CD4-positive, alpha-beta T cell treated with Interferon alpha-2 for 1 hour (primary cell): ENCODE measurements around the gene EYA2.

ENCODE experiments used
- DNase-seq, 2 donors: peaks; one replicate each; pipeline ENCODE4 v3.0.0-alpha.2; 2020 to 2022

Gene EYA2

DNA sequence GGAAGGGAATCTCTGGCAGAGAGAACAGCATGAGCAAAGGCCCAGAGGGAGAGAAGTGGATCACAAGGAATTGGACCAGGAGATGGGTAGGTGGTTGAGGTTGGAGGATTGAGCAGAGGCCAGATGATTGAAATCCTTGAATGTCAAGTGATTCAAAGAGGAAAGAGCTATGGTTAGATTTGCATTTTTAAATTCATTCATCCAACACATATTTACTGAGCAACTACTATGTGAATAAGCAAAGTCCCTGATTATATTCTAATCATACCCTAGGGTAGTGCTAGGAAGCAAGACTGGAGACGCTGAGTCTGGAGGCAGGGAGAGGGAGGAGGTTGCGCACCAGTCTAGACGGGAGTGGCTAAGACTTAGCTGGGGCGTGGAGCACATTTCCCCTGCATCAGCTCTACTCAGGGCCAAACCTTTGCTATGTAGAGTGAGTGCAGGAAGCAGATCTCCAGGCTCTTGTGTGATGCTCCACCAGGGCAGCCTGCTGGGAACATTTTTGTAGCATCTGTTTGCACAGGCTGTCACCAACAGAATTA is 40.2 kb downstream of the EYA2 start:
- no peak for DNase-seq

DNA sequence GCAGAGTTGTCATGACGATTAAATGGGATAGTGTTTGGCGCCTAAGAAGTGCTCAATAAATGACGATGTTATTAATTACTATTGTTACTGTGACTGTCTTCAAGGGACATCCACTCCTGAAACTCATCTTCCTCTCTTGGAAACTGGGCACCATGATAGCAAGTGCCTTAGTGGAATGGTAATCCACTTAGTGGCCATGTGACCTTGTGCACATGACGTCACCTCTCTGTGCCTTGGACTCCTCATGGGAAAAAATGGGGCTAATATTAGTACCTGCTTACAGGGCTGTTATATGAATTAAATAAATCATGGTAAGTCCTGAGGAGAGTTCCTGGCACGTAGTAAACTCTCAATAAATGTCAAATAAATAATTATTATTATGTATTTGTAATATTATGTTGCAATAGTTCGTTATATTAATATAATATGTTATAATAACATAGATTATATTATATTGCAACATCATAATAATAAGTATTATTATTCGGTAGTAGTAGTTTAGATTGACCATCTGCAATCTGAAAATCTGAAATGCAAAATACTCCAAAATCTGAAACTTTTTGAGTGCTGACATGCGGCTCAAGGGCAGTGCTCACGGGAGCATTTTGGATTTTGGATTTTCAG is 40.9 kb downstream of the EYA2 start:
- DNase-seq, result no peak

DNA sequence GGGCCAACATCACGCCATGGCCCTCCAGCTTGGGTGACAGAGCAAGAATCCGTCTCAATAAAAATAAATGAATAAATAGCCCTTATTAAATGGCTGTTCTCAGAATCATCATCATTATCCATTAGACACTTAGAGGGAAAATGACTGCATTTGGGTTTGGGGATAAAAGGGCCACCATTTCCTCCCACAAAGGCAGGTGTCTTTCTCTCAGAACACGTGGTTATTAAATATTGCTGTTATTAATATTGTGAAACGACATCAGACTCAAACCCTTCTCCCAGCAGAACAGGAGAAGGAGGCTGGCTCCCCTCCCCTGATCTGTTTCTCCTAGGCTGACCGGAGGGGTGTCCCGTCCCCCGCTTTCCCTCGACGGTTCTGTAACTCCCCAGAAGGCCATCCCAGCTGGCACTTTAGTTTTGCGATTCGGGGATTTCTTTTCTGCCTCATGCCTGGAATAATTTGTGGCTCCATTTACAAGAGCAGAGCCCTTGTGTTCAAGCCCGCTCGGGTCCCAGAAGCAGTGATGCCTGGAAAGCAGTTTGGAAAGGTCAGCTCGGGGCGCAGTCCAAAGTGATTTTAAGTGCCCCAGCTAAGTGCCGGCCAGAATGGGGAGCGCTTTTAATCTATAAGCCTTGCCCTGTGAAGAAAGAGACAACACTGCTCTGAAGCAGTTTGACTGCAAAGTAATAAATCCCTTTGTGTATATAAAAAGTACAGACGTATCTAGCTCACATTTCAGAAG is 41.9 kb downstream of the EYA2 start:
- no peak for DNase-seq

DNA sequence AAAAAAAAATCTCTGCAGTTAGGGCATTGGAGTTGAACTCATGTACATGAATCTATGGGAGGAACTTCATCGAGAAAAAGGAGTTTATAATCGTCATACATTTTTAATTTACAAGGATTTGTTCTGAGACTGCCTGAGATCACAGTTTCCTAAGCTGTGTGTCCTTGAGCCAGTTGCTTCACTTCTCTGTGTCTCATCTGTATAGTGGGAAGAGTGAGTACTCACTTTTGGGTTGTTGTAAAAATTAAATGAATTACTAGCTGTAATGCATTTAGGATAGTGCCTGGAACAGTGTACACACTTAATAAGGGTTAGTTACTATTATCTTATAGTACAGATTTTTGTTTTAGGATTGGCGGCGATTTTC is 42.5 kb downstream of the EYA2 start:
- DNase-seq, result no peak

DNA sequence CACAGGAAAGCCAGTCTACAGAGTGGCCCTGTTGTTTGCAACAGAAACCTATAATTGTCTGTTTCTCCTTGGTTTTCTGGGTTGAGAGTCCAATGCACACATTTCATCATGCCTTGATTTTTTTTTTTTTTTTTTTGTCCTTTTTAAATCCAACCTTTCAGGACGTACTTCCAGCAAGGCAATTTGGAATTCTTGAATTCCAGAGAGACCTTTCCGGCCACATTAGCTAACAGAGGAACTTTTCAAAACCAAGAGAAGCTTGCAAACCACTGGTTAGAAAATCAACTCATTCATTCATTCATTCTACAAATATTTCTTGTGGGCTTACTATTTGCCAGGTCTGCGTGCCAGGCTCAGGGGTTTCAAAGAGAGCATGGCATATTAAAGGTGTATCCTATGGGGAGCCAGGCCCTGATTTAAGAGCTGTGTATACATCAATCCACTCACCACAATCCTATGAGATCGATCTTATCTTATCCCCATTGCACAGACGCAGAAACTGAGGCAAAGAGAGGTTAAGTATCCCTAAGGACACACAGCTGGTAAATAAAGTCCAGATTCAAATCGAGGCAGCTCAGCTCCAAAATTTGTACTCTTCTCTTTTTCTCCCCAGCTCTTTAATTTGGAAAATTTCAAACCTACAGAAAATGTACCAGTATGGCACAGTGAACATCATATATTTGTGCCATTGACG is 43.0 kb downstream of the EYA2 start:
- no peak for DNase-seq

DNA sequence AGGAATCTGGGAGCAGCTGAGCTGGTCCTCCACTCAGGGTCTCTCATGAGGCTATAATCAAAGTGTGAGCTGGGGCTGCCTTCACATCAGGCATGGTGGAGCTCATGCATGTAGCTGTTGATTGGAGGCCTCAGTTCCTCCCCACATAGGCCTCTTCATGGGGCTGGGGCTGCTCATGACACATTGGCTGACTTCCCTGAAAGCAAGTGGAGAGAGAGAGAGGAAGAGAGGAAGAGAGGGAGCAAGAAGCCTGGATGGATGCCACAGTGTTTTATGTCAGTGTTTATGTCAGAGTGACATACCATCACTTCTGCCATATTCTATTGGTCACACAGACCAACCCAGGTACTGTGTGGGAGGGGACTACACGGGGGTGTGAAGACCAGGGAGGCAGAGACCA is 43.8 kb downstream of the EYA2 start:
- no peak for DNase-seq

DNA sequence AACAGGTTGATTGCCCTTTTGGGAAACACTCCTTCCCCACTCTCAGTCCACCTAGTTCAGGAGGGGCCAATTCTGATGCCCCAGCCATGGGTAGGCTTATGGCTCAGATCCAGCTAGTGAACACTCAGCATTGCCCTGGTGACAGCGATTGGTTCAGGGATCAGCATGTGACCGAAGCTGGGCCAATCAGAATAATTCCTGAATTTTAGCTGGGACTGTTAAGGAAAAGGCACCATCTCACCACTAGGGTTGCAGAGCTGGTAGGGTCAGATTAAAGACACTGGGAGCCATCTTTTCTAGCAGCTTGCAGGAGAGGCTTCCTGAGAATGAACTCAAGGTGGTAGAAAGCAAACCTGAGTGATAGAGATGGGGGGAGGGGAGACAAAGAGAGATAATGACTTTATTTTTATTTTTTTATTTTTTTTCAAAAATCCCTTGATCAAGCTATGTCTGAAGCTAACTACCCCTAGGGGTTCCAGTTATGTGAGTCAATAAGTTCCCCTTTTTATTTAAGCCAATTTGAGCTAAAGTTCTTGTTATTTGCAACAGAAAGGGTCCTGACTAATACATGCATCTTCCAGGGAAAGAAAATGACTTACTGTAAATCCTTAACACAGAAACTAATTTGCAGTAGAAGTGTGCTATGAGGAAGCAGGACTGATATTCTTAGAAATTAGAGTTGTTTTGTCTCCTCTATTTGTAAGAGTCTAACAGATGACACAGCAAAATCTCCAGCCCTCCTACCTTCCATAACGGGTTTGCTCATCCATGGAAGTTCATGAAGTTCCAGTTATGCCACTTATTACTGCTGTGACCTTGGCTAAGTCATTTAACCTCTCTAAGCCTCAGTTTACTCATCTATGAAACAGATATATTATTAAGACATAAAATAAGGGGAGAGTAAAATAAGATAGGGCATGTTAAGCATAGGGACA is 44.7 kb downstream of the EYA2 start:
- no peak for DNase-seq

DNA sequence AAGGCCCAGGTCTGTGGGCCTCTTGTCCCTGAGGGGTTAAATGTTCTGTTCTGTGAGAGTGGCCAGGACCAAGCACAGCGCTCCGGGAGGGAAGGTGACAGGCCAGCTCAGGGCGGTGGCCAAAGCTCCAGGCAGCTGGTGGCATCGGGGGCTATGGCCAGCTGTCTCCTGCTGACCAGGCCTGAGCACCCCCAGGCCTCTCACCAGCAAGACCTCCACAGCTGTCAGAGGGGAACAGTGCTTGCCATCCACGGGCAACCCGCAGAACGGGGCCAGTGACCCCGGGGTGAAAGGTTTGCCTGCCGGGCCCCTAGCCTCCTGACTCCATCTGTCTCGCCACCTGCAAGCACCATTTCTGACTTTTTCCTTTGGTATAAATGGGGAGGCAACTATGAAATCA is 46.0 kb downstream of the EYA2 start:
- DNase-seq, result no peak

DNA sequence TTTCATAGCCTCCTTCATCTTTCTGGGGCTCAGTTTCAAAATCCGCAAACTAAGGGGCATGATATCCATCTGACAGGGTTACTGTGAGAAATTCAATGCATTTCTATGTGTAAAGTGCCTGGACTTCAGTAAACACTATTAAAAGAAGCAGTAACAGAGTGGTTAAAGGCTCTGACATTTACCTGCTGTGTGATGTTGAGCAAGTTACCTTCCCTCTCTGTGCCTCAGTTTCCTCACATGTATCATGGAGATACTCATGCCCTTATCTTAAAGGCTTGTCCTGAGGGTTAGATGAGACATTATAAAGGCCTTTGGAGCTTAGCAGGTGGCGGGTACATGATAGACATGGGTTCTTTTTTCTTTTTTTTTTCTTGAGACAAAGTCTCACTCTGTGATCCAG is 46.8 kb downstream of the EYA2 start:
- no peak for DNase-seq

DNA sequence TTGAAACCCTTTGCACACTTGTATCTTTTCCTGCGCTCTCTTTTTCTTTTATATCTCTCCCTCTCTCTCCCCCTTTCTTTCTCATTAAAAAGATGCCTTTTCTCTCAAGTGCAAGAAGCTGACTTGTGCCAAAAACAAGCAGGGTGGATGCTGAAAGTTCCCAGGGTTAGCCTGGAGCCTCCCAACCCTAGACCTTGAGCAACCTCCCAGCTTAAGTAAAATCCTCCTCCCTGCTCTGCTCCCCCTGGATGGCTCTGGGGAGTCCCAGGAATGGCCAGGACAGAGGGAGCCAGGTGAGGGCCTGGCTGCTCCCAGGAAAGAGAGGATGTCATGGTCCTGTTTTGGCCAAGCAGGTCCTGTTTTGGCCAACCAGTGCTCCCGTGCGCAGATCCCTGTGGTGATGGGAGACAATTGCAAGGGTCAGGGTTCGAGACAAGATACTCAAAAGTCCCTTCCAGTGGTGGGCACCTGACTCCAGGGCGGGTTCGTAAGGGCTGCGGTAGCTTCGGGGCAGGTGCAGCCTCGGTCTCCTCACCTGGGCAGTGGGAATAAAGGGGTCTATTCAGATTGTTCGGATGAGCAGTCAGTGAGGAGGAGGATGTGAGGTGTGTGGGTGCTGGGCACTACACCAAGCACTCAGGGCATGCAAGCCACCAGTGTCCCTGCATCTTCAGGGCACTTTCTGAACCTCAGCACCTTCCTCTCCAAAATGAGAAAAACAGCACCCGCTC is 49.4 kb downstream of the EYA2 start:
- DNase-seq, result no peak

DNA sequence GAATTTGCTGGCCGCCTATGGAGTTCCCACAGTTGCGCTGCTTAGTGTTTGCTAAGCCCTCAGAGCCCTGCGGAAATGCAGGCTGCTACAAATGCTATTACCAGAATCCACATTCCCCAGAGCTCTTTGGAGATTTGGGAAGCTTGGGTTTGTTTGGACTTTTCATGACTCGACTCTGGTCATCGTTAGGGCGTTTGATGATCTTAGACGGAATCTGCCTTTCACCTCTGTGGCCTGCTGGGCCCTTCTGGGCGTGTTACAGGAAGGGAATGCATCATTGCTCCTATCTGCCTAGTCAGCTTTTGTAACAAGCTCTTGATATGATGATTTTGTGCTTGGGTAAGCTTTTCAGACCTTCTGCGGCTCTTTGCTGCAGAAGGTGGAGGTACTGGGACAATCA is 50.8 kb downstream of the EYA2 start:
- no peak for DNase-seq

DNA sequence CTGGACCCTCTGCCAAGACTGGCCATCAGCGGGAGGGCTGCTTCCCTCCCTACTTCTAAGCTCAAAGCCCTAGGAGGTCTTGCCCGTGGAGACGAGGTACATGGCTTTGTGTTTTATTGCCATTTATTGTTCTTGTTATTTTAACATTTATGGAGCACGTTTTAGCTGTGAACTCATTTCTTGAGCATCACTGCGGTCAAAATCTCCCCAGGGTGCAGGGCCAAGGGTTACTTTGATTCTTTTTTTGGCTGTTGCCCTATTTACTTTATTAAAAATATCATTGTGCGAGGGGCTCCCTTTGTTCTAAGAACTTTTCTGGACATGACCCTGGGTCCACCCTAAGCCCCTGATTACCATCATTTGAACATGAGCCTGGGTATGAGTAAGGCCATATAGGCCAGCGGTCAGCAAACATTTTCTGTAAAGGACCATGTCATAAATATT is 51.6 kb downstream of the EYA2 start:
- DNase-seq, result no peak

DNA sequence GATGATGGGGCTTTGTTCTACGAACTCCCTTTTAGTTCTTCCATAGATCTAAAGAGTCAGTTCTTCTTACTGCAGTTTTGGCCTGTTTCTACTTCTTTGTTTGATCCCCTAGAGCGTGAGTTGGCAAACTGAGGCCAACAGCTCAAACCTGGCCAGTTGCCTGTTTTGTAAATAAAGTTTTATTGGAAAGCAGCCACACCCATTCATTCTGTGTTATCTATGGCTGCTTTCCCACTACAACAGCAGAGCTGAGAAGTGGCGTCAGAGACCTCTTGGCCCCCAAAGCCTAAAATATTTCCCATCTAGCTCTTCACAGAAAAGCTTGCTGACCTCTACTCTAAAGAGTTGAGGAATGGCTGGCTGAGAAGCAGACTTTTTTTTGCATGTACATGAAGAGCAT is 52.2 kb downstream of the EYA2 start:
- no peak for DNase-seq

DNA sequence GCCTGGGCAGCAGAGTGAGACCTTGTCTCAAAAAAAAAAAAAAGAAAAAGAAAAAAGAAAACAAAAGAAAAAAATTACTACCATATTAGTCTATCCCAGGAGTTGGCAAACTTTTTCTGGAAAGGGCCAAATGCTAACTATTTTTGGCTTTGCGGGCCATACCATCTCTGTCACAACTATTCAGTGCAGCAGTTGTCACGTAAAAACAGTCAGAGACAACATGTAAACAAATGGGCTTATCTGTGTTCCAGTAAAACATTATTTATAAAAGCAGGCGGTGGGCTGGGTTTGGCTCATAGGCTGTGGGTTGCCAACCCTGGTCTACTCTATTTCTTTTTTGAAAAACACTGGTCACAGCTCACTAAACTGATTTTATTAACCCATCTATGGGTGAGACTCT is 53.4 kb downstream of the EYA2 start:
- no peak for DNase-seq

DNA sequence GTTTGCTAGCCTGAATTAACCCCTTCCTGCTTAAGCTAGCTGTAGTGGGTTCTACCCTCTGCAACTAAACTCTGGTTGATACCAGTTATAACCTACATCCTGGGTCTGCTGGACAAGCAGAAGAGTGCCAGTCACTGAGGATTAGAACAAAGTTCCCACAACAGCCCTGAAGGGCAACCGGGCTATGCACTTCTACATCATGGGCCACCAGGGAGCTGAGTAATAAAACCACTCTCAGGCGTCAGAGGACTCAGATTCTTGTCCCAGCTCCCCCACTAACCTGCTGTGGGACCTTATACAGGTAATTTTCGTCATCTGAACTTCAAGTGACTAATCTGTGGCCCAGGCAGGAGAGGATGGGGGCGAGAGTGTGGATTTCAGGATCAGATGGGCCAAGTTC is 56.8 kb downstream of the EYA2 start:
- DNase-seq, result no peak

DNA sequence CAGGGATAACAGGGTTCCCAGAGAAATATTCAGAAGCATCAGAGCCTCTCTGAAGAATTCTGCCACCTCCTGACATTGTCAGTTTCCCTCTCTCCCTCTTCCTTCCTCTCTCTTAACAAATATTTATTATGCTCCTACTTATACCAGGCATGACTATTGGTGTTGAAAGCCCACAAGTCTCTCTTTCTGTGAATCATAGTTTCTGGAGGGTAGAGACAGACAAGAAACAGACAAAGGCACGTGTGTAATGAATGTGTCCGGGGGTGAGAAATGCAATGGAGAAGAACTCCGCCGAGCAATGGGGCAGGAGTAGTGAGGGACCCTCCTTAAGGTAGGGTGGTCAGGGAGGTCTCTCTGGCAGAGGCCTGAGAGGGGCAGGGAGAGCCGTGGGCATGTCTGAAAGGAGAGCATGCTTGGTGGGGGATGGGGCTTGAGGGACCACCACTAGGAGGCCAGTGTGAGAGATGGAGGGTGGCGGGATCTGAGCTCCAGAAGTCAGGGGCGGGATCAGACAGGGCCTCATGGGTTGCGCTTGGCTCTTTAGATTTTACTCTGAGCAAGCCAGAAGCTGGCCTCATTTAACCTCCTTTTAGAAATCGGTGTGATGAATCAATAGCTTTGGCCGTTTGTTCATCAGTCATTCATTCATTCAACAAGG is 57.3 kb downstream of the EYA2 start:
- no peak for DNase-seq

DNA sequence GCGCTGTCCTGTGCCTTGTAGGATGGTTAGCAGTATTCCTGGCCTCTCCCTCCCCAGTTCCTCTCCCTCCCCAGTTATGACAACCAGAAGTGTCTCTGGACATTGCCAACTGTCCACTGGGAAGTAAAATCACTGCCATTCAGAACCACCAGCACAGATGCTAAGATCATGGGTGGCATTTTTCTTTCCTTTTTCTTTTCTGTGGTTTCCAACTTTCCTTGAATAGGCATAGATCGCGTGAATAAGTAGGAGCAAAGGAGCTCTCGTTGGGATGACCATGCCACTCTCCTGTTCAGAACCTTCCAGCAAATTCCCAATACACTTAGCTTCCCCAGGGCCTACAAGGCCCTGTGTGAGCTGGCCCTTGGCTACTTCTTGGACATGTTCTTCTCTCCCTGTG is 59.0 kb downstream of the EYA2 start:
- DNase-seq, result no peak

DNA sequence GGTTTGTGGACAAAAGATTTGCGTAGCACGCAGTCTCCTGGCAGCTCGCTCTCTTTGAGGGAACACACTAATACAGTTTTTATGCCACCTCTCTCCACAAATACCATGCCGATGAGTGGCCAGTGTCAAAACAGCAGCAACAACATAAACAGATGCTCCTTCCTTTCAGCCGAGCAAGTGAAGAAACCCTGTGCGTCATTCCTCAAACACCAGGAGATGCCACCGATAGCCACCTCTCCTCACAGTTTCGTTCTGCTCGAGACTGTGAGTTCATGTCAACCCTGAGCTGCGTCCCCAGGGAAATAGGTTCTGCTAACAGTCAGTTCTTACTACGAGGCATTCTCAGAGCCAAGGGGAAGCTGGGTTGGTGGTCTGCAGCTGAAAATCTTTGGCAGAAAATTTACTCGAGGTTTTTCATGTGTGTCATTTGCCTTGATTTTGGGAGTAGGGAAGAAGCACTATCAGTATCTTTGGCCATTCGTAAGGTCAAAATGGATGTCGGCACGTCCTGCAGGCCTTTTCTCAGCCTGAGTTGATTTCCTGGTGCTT is 59.9 kb downstream of the EYA2 start:
- DNase-seq, result no peak

DNA sequence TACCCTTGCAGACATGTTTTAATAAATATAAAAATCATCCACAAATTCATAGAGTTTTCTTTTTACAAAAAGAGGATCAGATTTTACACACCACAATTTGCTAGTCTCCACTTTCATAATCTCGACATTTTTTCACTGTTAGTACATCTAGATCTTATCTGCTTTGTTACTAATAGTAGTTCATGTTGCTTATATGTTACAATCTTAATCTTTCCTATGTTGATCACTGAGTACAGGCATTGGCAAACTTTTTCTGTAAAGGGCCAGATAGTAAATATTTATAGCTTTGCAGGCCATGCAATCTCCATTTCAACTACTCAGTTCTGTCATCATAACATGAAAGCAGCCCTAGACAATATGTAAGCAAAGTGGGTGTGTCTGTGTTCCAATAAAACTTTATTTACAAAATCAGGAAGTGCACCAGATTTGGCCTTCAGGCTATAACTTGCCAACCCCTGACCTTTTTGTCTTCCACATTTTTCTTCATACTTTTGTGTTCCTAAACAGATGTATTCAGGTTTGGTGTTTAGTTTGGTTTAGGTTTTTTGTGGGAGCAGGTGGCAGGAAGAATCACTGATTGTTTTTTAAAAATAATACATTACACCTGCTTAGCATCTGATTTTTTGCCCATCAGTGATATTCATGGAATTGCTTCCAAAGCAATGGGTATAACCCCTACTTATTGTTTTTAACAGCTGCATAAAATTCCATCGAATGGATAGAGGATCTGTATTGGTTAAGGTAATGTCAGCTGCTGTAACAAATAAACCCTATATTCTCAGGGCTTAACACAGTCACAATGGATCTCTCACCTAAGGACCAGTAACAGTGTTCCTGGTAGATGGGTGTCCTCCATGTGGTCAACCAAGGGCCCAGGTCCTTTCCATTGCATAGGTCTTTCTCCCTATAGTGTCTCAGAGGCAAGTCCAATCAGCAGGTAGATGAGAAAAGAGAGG is 61.2 kb downstream of the EYA2 start:
- DNase-seq, result no peak

DNA sequence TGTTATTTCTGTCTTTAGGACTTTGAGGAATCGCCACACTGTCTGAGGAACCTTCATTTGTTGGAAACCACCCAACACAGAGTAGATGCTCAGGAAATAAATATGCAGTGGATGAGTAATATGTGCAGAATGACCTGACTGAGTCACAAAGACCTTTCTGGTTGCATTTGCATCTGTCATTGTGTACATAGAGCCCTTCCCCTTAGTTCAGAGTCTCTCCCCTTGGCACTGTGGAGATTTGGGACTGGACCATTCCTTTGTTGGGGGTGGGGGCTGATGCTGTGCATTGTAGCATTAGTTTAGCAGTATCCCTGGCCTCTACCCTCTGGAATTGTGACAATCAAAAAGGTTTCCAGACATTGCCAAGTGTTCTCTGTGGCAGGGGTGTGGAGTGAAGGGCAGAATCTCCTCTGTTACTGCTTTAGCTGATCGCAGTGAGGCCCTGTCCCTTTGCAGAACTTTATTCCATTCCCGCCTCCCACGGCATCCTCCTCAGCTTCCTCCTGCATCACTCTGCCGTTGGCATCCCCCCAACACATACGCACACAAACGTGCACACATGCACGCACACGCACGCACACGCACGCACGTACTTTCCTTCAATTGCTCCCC is 64.5 kb downstream of the EYA2 start:
- DNase-seq, result no peak
